Astrocyte of the cerebellum (primary cell): ENCODE measurements around the gene TOP1.
"Not testable (repeated sequence)": the region's sequence is repeated elsewhere in the genome, so short reads cannot be mapped to it uniquely, and the experiment has no call there.

Source experiments
- DNase-seq: peaks from one replicate; pipeline ENCODE4 v3.0.0-alpha.2; 2011; ENCODE audit warnings: low read depth
- H3K4me3 ChIP-seq: 2 replicates; pipeline ENCODE4 v1.5.1; 2011; ENCODE audit warnings: mild to moderate bottlenecking, low read depth, low read length, moderate library complexity
- CTCF ChIP-seq: IDR thresholded peaks from 2 replicates; pipeline ENCODE4 v1.5.1; 2012; ENCODE audit warnings: low read length, low read depth, moderate library complexity, mild to moderate bottlenecking; ENCODE audit errors: missing control alignments
- in situ Hi-C: cut with HindIII; loops from 2 replicates; pipeline ENCODE4 v1.10.0; 2017; ENCODE audit warnings: low sequenced_read_pairs

Gene TOP1

GRCh38 chr20:41121399-41121798, 92.8 kb downstream of the TOP1 start:
- no peak overlapping the region for H3K4me3 ChIP-seq
- no peak for TF ChIP-seq CTCF
- no peak for DNase-seq
- in situ Hi-C loops, result no loop called here

- in situ Hi-C loops, result no loop called here
- no peak for DNase-seq
- no peak for TF ChIP-seq CTCF
- H3K4me3 ChIP-seq, result no peak overlapping the region
Measured at GRCh38 chr20:41123631-41124030, 95.0 kb downstream of the TOP1 start.

GRCh38 chr20:41124451-41125094, 96.0 kb downstream of the TOP1 start:
- in situ Hi-C loops, result no loop called here
- TF ChIP-seq CTCF, result no peak
- no peak overlapping the region for H3K4me3 ChIP-seq
- no peak for DNase-seq

GRCh38 chr20:41125530-41126457, 97.2 kb downstream of the TOP1 start:
- DNase-seq, result no peak
- in situ Hi-C loops, result no loop called here
- no peak for TF ChIP-seq CTCF
- no peak overlapping the region for H3K4me3 ChIP-seq

- TF ChIP-seq CTCF, result no peak
- no peak overlapping the region for H3K4me3 ChIP-seq
- no peak for DNase-seq
- in situ Hi-C loops, result no loop called here
Measured at GRCh38 chr20:41126719-41127118, 98.1 kb downstream of the TOP1 start.

- in situ Hi-C loops, H3K4me3 ChIP-seq, DNase-seq: not testable (repeated sequence)
Measured at GRCh38 chr20:41128317-41128716, 99.7 kb downstream of the TOP1 start.
